HepG2 (cell line): ENCODE results near the gene KIF23. TPM values are rescaled to one million over a fixed set of nuclear protein-coding genes. Genes with fewer than 3 reads are reported as not detected.

ENCODE experiments used
- ATAC-seq: fragments of 200-7000 bp; cut with Tn5 transposase; 3 replicates; pipeline ENCODE4 v1.9.1; 2020; ENCODE audit warnings: mild to moderate bottlenecking, moderate library complexity
- BruUV-seq: library from RNA; stranded (reverse); fragments of 400-500 nt; replicated peaks from 2 replicates; lab custom pipeline; 2021; lab: Mats Ljungman, UMichigan
- CTCF ChIA-PET: fragments of 300-600 bp; formaldehyde crosslinking; extraction: SDS; loops from one replicate; lab custom pipeline; 2021; ENCODE audit warnings: low total read pairs, inconsistent platforms, low intra/inter-chr PET ratio; lab: Yijun Ruan, JAX
- POLR2A ChIA-PET: fragments of 350-600 bp; sonication (Branson Sonifier 250); formaldehyde crosslinking; loops from one replicate; lab custom pipeline; 2020; ENCODE audit warnings: antibody characterized with exemption, inconsistent platforms; lab: Yijun Ruan, JAX
- DNase-seq: peaks from one replicate; pipeline ENCODE4 v3.0.0-alpha.2; 2015; ENCODE audit warnings: low spot score
- FAIRE-seq: peaks from 3 replicates; lab custom pipeline; 2011; peaks lifted over from hg19 to GRCh38; lab: Jason Lieb, UNC
- H2AFZ ChIP-seq: one replicate; pipeline ENCODE4 v1.6.1; 2011; ENCODE audit warnings: low read length, inconsistent platforms
- H3K27ac ChIP-seq: fragments of 300-600 bp; 3 replicates; pipeline ENCODE4 v1.8.0; 2011; ENCODE audit warnings: mixed run types, mild to moderate bottlenecking, mixed read lengths, low read length, inconsistent platforms; ENCODE audit not compliant: insufficient read depth; ENCODE audit errors: extremely low read length
- H3K27me3 ChIP-seq, 2 experiments: fragments of 200-600 bp in 1 of 2; 2 replicates in 1 of 2; 3 replicates in 1 of 2; pipeline versions ENCODE4 v1.6.0 to v1.8.0; 2011; ENCODE audit warnings: low read length in 2 of 2, mild to moderate bottlenecking in 2 of 2, moderate library complexity in 2 of 2, inconsistent platforms in 1 of 2; ENCODE audit not compliant: insufficient read depth in 2 of 2, control insufficient read depth in 1 of 2
- H3K36me3 ChIP-seq, 2 experiments: fragments of 200-600 bp in 1 of 2; replicated peaks in 1 of 2; 2 replicates in 1 of 2; 3 replicates in 1 of 2; pipeline versions ENCODE4 v1.5.1 to v1.8.0; 2011; ENCODE audit warnings: low read length in 2 of 2, inconsistent platforms in 1 of 2; ENCODE audit not compliant: insufficient read depth in 2 of 2, control insufficient read depth in 1 of 2
- H3K4me1 ChIP-seq: 2 replicates; pipeline ENCODE4 v1.5.1; 2012; ENCODE audit warnings: low read length, inconsistent platforms; ENCODE audit not compliant: insufficient read depth
- H3K4me2 ChIP-seq: 2 replicates; pipeline ENCODE4 v1.6.0; 2011; ENCODE audit warnings: low read depth, low read length, inconsistent platforms
- H3K4me3 ChIP-seq, 3 experiments: fragments of 200-600 bp in 1 of 3; sonication (generic), shearing (Covaris generic) in 1 of 3; replicated peaks in 1 of 3; 2 replicates each; pipeline ENCODE4 v1.5.1; 2011 to 2016; ENCODE audit warnings: low read length in 3 of 3, inconsistent platforms in 2 of 3, low read depth in 2 of 3, mild to moderate bottlenecking in 2 of 3, control low read depth in 1 of 3, mixed read lengths in 1 of 3; ENCODE audit not compliant: insufficient read depth in 1 of 3
- H3K79me2 ChIP-seq: one replicate; pipeline ENCODE4 v1.6.1; 2011; ENCODE audit warnings: low read length, inconsistent platforms; ENCODE audit not compliant: insufficient read depth
- H3K9ac ChIP-seq: 2 replicates; pipeline ENCODE4 v1.6.0; 2011; ENCODE audit warnings: mild to moderate bottlenecking, low read depth, low read length, inconsistent platforms; ENCODE audit not compliant: insufficient read depth
- H3K9me3 ChIP-seq: 2 replicates; pipeline ENCODE4 v1.5.1; 2012; ENCODE audit warnings: mild to moderate bottlenecking, low read length
- H4K20me1 ChIP-seq: 2 replicates; pipeline ENCODE4 v1.6.0; 2011; ENCODE audit warnings: inconsistent platforms, mild to moderate bottlenecking, low read length, moderate library complexity; ENCODE audit not compliant: insufficient read depth
- AKAP8 ChIP-seq: sonication (generic); formaldehyde crosslinking; IDR thresholded peaks from 2 replicates; pipeline ENCODE4 v1.5.1; 2020; ENCODE audit warnings: mild to moderate bottlenecking, missing genetic modification reagents
- ARNTL ChIP-seq: sonication (generic); formaldehyde crosslinking; IDR thresholded peaks from 2 replicates; pipeline ENCODE4 v1.4.0; 2020; ENCODE audit warnings: mild to moderate bottlenecking, missing genetic modification reagents
- HOXD1 ChIP-seq: sonication (generic); formaldehyde crosslinking; IDR thresholded peaks from 2 replicates; pipeline ENCODE4 v1.5.0; 2020; ENCODE audit warnings: missing genetic modification reagents
- MAFF ChIP-seq: IDR thresholded peaks from 2 replicates; pipeline ENCODE4 v1.6.1; 2011; ENCODE audit warnings: low read depth, low read length, improper control_type of control experiment
- SETDB1 ChIP-seq: sonication (generic); formaldehyde crosslinking; IDR thresholded peaks from 2 replicates; pipeline ENCODE4 v1.5.1; 2020; ENCODE audit warnings: missing genetic modification reagents, mild to moderate bottlenecking, borderline replicate concordance
- ZKSCAN5 ChIP-seq: sonication (generic); formaldehyde crosslinking; IDR thresholded peaks from 2 replicates; pipeline ENCODE4 v1.5.1; 2020; ENCODE audit warnings: mild to moderate bottlenecking, missing genetic modification reagents
- ZNF160 ChIP-seq: sonication (generic); formaldehyde crosslinking; IDR thresholded peaks from 2 replicates; pipeline ENCODE4 v1.8.0; 2022; ENCODE audit warnings: mild to moderate bottlenecking, inconsistent platforms, missing genetic modification reagents
- ZNF484 ChIP-seq: sonication (generic); formaldehyde crosslinking; IDR thresholded peaks from 2 replicates; pipeline ENCODE4 v1.5.1; 2020; ENCODE audit warnings: mild to moderate bottlenecking, low read depth, missing genetic modification reagents, borderline replicate concordance
- ZNF496 ChIP-seq: sonication (generic); formaldehyde crosslinking; IDR thresholded peaks from 2 replicates; pipeline ENCODE4 v1.8.1; 2023; ENCODE audit warnings: mild to moderate bottlenecking, moderate library complexity, missing genetic modification reagents; ENCODE audit not compliant: insufficient replicate concordance
- WGBS: methylation state at CpG from one replicate; pipeline ENCODE4 v1.1.6; 2017; ENCODE audit warnings: low lambda C conversion rate; 5-methylcytosine and 5-hydroxymethylcytosine counted together
- in situ Hi-C: cut with HindIII; loops from 2 replicates; pipeline ENCODE4 v1.10.0; 2017; ENCODE audit warnings: low pct_unique_long_range_greater_than_20kb; ENCODE audit not compliant: extremely low pct_ligation_motif_present
- intact Hi-C: fragments of 100-400 bp; cut with micrococcal nuclease; formaldehyde crosslinking; loops from one replicate; pipeline ENCODE4 v1.10.0; 2022; ENCODE audit not compliant: unreplicated experiment
- polyA plus RNA-seq, 8 experiments: library from polyadenylated mRNA; depleted of rRNA in 3 of 8; stranded (reverse) in 7 of 8; unstranded in 1 of 8; fragments of >200 nt; fragmentation: Illumina TruSeq in 4 of 8; extraction: Trizol in 4 of 8; gene quantifications; 2 replicates each; pipeline versions ENCODE4 v1.2.1 to v1.2.3, GENCODE V29; 2011 to 2016; ENCODE audit warnings: low read depth in 4 of 8, missing spikeins in 1 of 8, mixed read lengths in 1 of 8; ENCODE audit not compliant: insufficient read depth in 1 of 8
- total RNA-seq, 5 experiments: library from RNA; depleted of rRNA; stranded (reverse); fragments of >200 nt; fragmentation: Illumina TruSeq; extraction: Trizol; gene quantifications; 2 replicates each; pipeline ENCODE4 v1.2.3, GENCODE V29; 2016; ENCODE audit warnings: low read depth in 1 of 5
- TF ChIP-seq, protein P1 (sequence below): sonication (generic); formaldehyde crosslinking; IDR thresholded peaks from 2 replicates; pipeline ENCODE4 v1.4.0; 2020; ENCODE audit warnings: missing genetic modification reagents, borderline replicate concordance
- TF ChIP-seq, protein P2 (sequence below): IDR thresholded peaks from 2 replicates; pipeline ENCODE4 v1.4.0; 2020; ENCODE audit warnings: mild to moderate bottlenecking, missing genetic modification reagents
- TF ChIP-seq, protein P3 (sequence below): sonication (generic); formaldehyde crosslinking; conservative IDR thresholded peaks from 2 replicates; pipeline ENCODE4 v1.8.1; 2023; ENCODE audit warnings: missing genetic modification reagents

The KIF23 gene
- total and polyA plus RNA-seq, 2 of the 13 experiments (the other 11 are each of a cell fraction or from before 2014, with no cell fraction given) = 11.3 to 38.1 TPM

DNA sequence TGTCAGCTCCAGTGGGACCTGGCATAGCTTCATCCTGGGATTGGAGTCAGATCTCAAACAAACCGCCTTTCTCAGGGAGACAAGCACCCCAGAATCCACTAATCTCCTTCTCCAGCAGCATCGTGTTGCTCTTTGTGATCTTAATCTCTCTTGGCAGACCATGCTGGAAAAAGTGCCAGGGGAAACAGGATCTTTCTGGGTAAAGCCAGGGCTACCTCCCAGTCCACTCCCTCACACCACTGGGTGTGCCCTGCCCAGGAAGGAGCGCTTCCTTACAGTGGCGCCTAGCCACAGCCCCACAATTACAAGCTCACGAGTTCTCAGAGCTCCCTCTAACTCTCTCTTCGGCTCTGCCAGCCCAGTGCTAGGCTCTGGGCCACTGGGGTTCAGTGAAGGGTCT is 70.7 kb downstream of the KIF23 start (continued):
- TF ChIP-seq, protein P1, sequence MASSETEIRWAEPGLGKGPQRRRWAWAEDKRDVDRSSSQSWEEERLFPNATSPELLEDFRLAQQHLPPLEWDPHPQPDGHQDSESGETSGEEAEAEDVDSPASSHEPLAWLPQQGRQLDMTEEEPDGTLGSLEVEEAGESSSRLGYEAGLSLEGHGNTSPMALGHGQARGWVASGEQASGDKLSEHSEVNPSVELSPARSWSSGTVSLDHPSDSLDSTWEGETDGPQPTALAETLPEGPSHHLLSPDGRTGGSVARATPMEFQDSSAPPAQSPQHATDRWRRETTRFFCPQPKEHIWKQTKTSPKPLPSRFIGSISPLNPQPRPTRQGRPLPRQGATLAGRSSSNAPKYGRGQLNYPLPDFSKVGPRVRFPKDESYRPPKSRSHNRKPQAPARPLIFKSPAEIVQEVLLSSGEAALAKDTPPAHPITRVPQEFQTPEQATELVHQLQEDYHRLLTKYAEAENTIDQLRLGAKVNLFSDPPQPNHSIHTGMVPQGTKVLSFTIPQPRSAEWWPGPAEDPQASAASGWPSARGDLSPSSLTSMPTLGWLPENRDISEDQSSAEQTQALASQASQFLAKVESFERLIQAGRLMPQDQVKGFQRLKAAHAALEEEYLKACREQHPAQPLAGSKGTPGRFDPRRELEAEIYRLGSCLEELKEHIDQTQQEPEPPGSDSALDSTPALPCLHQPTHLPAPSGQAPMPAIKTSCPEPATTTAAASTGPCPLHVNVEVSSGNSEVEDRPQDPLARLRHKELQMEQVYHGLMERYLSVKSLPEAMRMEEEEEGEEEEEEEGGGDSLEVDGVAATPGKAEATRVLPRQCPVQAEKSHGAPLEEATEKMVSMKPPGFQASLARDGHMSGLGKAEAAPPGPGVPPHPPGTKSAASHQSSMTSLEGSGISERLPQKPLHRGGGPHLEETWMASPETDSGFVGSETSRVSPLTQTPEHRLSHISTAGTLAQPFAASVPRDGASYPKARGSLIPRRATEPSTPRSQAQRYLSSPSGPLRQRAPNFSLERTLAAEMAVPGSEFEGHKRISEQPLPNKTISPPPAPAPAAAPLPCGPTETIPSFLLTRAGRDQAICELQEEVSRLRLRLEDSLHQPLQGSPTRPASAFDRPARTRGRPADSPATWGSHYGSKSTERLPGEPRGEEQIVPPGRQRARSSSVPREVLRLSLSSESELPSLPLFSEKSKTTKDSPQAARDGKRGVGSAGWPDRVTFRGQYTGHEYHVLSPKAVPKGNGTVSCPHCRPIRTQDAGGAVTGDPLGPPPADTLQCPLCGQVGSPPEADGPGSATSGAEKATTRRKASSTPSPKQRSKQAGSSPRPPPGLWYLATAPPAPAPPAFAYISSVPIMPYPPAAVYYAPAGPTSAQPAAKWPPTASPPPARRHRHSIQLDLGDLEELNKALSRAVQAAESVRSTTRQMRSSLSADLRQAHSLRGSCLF (CRISPR knock-in tag) = no peak
- TF ChIP-seq, all 625 proteins: peak for 0

DNA sequence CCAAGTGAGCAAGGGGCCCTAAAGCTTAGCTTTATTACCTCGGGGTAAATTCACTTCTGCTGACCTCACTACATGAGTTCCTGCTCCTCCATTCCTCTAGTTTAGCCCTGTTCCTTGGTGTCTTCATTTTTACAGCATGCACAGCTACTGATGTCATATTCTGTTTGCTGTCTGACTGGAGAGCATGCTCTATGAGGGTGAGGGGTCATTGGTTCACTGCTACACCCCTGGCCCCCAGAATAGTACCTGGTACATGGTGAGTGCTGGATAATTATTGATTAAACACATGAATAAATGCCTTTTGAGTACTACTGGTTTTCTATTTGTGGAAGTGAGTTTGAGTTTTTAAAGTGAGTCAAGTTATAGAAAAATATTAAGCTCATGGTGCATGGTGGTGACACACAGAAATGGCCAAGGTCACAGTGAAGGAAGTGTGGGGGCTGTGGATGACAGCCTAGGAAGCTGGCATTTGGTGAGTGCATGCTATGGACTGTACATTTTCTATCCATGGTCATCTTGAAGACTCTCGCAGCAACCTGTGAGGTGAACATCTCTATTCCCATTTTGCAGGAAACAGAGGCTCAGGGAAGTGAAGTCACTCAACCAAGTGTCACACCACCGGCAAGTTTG is 72.4 kb downstream of the KIF23 start:
- no peak overlapping the region for H3K9ac ChIP-seq
- H3K4me3 ChIP-seq = no peak overlapping the region
- H3K4me2 ChIP-seq = no peak overlapping the region
- ChIA-PET CTCF (no interaction called here), POLR2A (no interaction called here)
- intact Hi-C loops = no loop called here
- no peaks in the 10 kb centered on the region for H3K79me2 ChIP-seq
- H3K4me1 ChIP-seq = no peaks in the 10 kb centered on the region
- ATAC-seq (no peak), DNase-seq (no peak), FAIRE-seq (no peak)
- H3K27me3 ChIP-seq = peaks cover 0 to 70% of the 10 kb centered on the region in 2 experiments; a peak in 3 of 5 replicates
- 0 out of 2 replicates have a peak, but pooled peaks cover 6% of the 10 kb centered on the region for H4K20me1 ChIP-seq
- in situ Hi-C loops = no loop called here
- H3K9me3 ChIP-seq = no peaks in the 10 kb centered on the region
- H3K36me3 ChIP-seq = no peaks in the 10 kb centered on the region
- WGBS = 8% methylated on average over 3 of the region's 3 CpGs
- no peak overlapping the region for H2AFZ ChIP-seq
- H3K27ac ChIP-seq = no peak overlapping the region
- no TSS peak for BruUV-seq
- TF ChIP-seq ZNF160 (CRISPR knock-in tag) (no peak), ZNF484 (CRISPR knock-in tag) (no peak), ZNF496 (no peak), ARNTL (CRISPR knock-in tag) (no peak), SETDB1 (no peak), AKAP8 (CRISPR knock-in tag) (no peak), HOXD1 (CRISPR knock-in tag) (no peak), ZKSCAN5 (no peak), MAFF (no peak)
- TF ChIP-seq, protein P2, sequence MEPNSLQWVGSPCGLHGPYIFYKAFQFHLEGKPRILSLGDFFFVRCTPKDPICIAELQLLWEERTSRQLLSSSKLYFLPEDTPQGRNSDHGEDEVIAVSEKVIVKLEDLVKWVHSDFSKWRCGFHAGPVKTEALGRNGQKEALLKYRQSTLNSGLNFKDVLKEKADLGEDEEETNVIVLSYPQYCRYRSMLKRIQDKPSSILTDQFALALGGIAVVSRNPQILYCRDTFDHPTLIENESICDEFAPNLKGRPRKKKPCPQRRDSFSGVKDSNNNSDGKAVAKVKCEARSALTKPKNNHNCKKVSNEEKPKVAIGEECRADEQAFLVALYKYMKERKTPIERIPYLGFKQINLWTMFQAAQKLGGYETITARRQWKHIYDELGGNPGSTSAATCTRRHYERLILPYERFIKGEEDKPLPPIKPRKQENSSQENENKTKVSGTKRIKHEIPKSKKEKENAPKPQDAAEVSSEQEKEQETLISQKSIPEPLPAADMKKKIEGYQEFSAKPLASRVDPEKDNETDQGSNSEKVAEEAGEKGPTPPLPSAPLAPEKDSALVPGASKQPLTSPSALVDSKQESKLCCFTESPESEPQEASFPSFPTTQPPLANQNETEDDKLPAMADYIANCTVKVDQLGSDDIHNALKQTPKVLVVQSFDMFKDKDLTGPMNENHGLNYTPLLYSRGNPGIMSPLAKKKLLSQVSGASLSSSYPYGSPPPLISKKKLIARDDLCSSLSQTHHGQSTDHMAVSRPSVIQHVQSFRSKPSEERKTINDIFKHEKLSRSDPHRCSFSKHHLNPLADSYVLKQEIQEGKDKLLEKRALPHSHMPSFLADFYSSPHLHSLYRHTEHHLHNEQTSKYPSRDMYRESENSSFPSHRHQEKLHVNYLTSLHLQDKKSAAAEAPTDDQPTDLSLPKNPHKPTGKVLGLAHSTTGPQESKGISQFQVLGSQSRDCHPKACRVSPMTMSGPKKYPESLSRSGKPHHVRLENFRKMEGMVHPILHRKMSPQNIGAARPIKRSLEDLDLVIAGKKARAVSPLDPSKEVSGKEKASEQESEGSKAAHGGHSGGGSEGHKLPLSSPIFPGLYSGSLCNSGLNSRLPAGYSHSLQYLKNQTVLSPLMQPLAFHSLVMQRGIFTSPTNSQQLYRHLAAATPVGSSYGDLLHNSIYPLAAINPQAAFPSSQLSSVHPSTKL (CRISPR knock-in tag) = no peak
- TF ChIP-seq, protein P3, sequence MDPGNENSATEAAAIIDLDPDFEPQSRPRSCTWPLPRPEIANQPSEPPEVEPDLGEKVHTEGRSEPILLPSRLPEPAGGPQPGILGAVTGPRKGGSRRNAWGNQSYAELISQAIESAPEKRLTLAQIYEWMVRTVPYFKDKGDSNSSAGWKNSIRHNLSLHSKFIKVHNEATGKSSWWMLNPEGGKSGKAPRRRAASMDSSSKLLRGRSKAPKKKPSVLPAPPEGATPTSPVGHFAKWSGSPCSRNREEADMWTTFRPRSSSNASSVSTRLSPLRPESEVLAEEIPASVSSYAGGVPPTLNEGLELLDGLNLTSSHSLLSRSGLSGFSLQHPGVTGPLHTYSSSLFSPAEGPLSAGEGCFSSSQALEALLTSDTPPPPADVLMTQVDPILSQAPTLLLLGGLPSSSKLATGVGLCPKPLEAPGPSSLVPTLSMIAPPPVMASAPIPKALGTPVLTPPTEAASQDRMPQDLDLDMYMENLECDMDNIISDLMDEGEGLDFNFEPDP (CRISPR knock-in tag) = no peak
